CD1c-positive myeloid dendritic cell (primary cell): Measurements from ENCODE around the gene SCD.

ENCODE experiments used
- DNase-seq: peaks from one replicate; pipeline ENCODE4 v3.0.0-alpha.2; 2016; ENCODE audit errors: extremely low spot score

Gene SCD

DNA sequence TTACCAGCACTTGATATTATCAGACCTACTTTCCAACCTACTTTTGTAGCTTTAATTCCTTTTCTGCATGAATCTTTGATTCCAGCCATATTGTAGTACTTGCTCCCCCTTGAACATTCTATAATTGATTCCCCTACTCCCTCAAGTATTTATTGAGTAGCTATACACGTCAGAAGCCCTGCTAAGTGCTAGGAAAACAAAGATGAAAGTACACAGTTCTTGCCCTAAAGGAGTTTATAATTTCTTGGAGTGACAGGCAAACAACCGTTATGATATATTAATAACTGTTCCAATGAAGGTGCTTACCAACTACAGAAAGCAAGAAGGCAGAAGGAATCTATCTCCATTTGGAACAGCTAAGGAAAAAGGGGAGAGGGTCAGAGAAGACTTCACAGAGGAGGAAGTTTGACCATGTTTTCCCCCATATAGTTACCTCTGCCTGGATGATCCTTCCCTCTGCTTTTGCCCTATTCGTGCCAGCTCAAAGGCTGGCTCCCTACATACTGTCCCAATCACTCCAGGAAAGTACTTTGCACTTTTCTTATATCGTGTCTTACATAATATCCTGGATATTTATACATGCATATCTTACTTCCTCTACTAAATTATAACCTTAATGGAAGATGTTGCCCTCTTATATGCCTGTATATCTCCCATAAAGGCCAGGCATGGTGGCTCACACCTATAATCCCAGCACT is 54.7 kb downstream of the SCD start:
- DNase-seq: no peak

- DNase-seq: no peak
Observed at GRCh38 chr10:100403734-100404133, 56.7 kb downstream of the SCD start.

- no peak for DNase-seq
Observed at GRCh38 chr10:100413173-100413572, 66.1 kb downstream of the SCD start.
